HEK293 (cell line): ENCODE results near the gene TMEM88.

Experiments
- BCL11A ChIP-seq: fragments of 450-650 bp; formaldehyde crosslinking; IDR thresholded peaks from 2 replicates; pipeline ENCODE4 v1.5.1; 2016; ENCODE audit warnings: low read depth, missing biosample characterization, missing genetic modification characterization
- BCL11B ChIP-seq: fragments of 450-650 bp; formaldehyde crosslinking; IDR thresholded peaks from 2 replicates; pipeline ENCODE4 v1.5.1; 2016; ENCODE audit warnings: low read depth, missing biosample characterization, missing genetic modification characterization
- GLI4 ChIP-seq: fragments of 450-650 bp; formaldehyde crosslinking; IDR thresholded peaks from 2 replicates; pipeline ENCODE4 v1.5.1; 2016; ENCODE audit warnings: missing biosample characterization, missing genetic modification characterization
- KLF10 ChIP-seq: fragments of 450-650 bp; IDR thresholded peaks from 2 replicates; pipeline ENCODE4 v1.5.1; 2018; ENCODE audit warnings: missing biosample characterization, mild to moderate bottlenecking, missing genetic modification characterization
- KLF7 ChIP-seq: fragments of 450-650 bp; formaldehyde crosslinking; IDR thresholded peaks from 2 replicates; pipeline ENCODE4 v1.5.1; 2016; ENCODE audit warnings: missing biosample characterization, missing genetic modification characterization, borderline replicate concordance
- KLF9 ChIP-seq: fragments of 450-650 bp; formaldehyde crosslinking; IDR thresholded peaks from 2 replicates; pipeline ENCODE4 v1.5.1; 2016; ENCODE audit warnings: missing biosample characterization, missing genetic modification characterization, low read depth
- PATZ1 ChIP-seq: fragments of 450-650 bp; formaldehyde crosslinking; IDR thresholded peaks from 2 replicates; pipeline ENCODE4 v1.5.1; 2016; ENCODE audit warnings: missing biosample characterization, missing genetic modification characterization
- SCRT2 ChIP-seq: fragments of 450-650 bp; formaldehyde crosslinking; IDR thresholded peaks from 2 replicates; pipeline ENCODE4 v1.5.1; 2016; ENCODE audit warnings: missing biosample characterization, missing genetic modification characterization
- ZNF138 ChIP-seq: fragments of 450-650 bp; formaldehyde crosslinking; IDR thresholded peaks from 2 replicates; pipeline ENCODE4 v1.5.1; 2016; ENCODE audit warnings: missing biosample characterization, missing genetic modification characterization, borderline replicate concordance
- ZNF184 ChIP-seq: fragments of 450-650 bp; IDR thresholded peaks from 2 replicates; pipeline ENCODE4 v1.5.1; 2018; ENCODE audit warnings: missing biosample characterization, mild to moderate bottlenecking, missing genetic modification characterization
- ZNF2 ChIP-seq: fragments of 450-650 bp; formaldehyde crosslinking; IDR thresholded peaks from 2 replicates; pipeline ENCODE4 v1.5.1; 2016; ENCODE audit warnings: missing biosample characterization, missing genetic modification characterization
- ZNF214 ChIP-seq: fragments of 450-650 bp; formaldehyde crosslinking; IDR thresholded peaks from 2 replicates; pipeline ENCODE4 v1.5.1; 2017; ENCODE audit warnings: missing biosample characterization, mild to moderate bottlenecking, missing genetic modification characterization, borderline replicate concordance
- ZNF24 ChIP-seq: fragments of 450-650 bp; formaldehyde crosslinking; IDR thresholded peaks from 2 replicates; pipeline ENCODE4 v1.5.1; 2016; ENCODE audit warnings: missing biosample characterization, missing genetic modification characterization
- ZNF302 ChIP-seq: fragments of 450-650 bp; formaldehyde crosslinking; IDR thresholded peaks from 2 replicates; pipeline ENCODE4 v1.5.1; 2016; ENCODE audit warnings: missing biosample characterization, missing genetic modification characterization, low read depth
- ZNF311 ChIP-seq: fragments of 450-650 bp; formaldehyde crosslinking; IDR thresholded peaks from 2 replicates; pipeline ENCODE4 v1.5.1; 2017; ENCODE audit warnings: missing biosample characterization, missing genetic modification characterization, borderline replicate concordance
- ZNF341 ChIP-seq: fragments of 450-650 bp; formaldehyde crosslinking; IDR thresholded peaks from 2 replicates; pipeline ENCODE4; 2016; ENCODE audit warnings: low read depth, missing biosample characterization, missing genetic modification characterization
- ZNF391 ChIP-seq: fragments of 450-650 bp; formaldehyde crosslinking; IDR thresholded peaks from 2 replicates; pipeline ENCODE4 v1.5.1; 2016; ENCODE audit warnings: low read depth, missing biosample characterization, missing genetic modification characterization, borderline replicate concordance
- ZNF394 ChIP-seq: fragments of 450-650 bp; formaldehyde crosslinking; IDR thresholded peaks from 2 replicates; pipeline ENCODE4 v1.5.1; 2016; ENCODE audit warnings: missing biosample characterization, missing genetic modification characterization, mild to moderate bottlenecking, moderate library complexity, borderline replicate concordance
- ZNF596 ChIP-seq: fragments of 450-650 bp; IDR thresholded peaks from 2 replicates; pipeline ENCODE4 v1.5.0; 2018; ENCODE audit warnings: missing biosample characterization, mild to moderate bottlenecking, missing genetic modification characterization, moderate library complexity
- ZNF76 ChIP-seq: fragments of 450-650 bp; formaldehyde crosslinking; IDR thresholded peaks from 2 replicates; pipeline ENCODE4; 2016; ENCODE audit warnings: low read depth, missing biosample characterization, missing genetic modification characterization, borderline replicate concordance
- ZNF791 ChIP-seq: fragments of 450-650 bp; formaldehyde crosslinking; IDR thresholded peaks from 2 replicates; pipeline ENCODE4 v1.5.1; 2016; ENCODE audit warnings: missing biosample characterization, missing genetic modification characterization
- ZNF837 ChIP-seq: fragments of 450-650 bp; formaldehyde crosslinking; IDR thresholded peaks from 2 replicates; pipeline ENCODE4 v1.5.1; 2016; ENCODE audit warnings: missing biosample characterization, missing genetic modification characterization
- ZSCAN23 ChIP-seq: fragments of 450-650 bp; formaldehyde crosslinking; IDR thresholded peaks from 2 replicates; pipeline ENCODE4 v1.5.1; 2016; ENCODE audit warnings: missing biosample characterization, missing genetic modification characterization
- TF ChIP-seq, protein P1 (sequence below): sonication (generic); formaldehyde crosslinking; IDR thresholded peaks from 2 replicates; pipeline ENCODE4 v1.8.1; 2022; ENCODE audit warnings: mild to moderate bottlenecking, moderate library complexity, missing genetic modification reagents
- TF ChIP-seq, protein P2 (sequence below): fragments of 450-650 bp; formaldehyde crosslinking; IDR thresholded peaks from 2 replicates; pipeline ENCODE4 v1.5.1; 2016; ENCODE audit warnings: missing biosample characterization, missing genetic modification characterization, borderline replicate concordance
- TF ChIP-seq, protein P3 (sequence below): fragments of 450-650 bp; formaldehyde crosslinking; IDR thresholded peaks from 2 replicates; pipeline ENCODE4 v1.5.1; 2016; ENCODE audit warnings: missing biosample characterization, missing genetic modification characterization
- TF ChIP-seq, protein P4 (sequence below): fragments of 450-650 bp; formaldehyde crosslinking; IDR thresholded peaks from 2 replicates; pipeline ENCODE4 v1.5.1; 2016; ENCODE audit warnings: missing biosample characterization, missing genetic modification characterization
- TF ChIP-seq, protein P5 (sequence below): fragments of 450-650 bp; formaldehyde crosslinking; IDR thresholded peaks from 2 replicates; pipeline ENCODE4 v1.5.1; 2017; ENCODE audit warnings: missing biosample characterization, missing genetic modification characterization

The TMEM88 gene

DNA sequence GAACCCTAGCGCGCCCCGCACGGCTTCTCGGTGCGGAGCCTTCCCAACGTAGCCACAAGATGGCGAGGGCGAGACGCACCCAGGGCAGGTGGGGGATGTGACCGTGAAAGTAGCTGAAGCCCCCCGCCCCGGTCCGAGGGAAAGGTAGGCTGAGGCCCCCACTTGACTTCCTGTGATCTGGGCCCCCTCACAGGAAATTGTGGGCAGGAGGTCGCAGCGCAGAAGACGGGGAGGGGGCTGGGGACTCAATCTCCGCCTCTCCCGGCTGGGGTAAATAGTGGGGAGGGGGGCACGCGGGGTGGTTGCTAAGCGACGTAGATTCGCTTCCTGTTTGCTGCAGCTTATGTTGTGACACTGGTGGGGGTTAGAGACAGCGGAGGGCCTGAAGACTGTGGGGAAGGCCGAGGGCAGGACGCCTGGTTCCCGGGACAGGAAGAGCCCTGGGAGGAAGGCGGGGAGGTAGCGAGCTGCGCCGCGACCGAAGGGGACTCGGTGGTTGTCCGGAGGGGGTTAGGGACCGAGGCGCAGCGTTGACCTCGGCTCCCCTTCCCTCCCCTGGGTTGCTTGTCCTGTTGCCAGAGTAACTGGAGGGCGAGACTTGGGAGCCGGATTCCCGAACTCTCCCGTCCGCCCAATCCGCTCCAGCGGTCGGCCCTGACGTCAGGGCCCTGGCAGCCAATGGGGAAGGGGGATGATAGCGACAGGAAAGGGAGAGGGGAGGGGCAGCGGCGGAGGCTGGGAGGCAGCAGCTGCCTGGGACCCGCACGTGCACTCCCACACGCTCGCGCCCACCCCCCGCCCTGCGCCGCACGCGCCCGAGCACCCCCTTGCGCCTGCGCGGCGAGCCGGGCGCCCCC, 19.7 kb upstream of the TMEM88 start (continued):
- TF ChIP-seq, protein P1, sequence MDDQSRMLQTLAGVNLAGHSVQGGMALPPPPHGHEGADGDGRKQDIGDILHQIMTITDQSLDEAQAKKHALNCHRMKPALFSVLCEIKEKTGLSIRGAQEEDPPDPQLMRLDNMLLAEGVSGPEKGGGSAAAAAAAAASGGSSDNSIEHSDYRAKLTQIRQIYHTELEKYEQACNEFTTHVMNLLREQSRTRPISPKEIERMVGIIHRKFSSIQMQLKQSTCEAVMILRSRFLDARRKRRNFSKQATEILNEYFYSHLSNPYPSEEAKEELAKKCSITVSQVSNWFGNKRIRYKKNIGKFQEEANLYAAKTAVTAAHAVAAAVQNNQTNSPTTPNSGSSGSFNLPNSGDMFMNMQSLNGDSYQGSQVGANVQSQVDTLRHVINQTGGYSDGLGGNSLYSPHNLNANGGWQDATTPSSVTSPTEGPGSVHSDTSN, result peak; percentile 7; the same call in 1 of the 2 replicates
- peak; percentile 67; the same call in 1 of the 2 replicates for TF ChIP-seq BCL11A (tag by site-specific recombination)
- TF ChIP-seq ZNF791 (tag by site-specific recombination), result no peak
- TF ChIP-seq ZSCAN23 (tag by site-specific recombination), result peak; percentile 13; the same call in 1 of the 2 replicates
- peak; percentile 86 for TF ChIP-seq ZNF341 (tag by site-specific recombination)
- no peak for TF ChIP-seq ZNF184
- TF ChIP-seq PATZ1 (tag by site-specific recombination), result peak; percentile 100
- TF ChIP-seq ZNF311 (tag by site-specific recombination), result no peak
- TF ChIP-seq ZNF76 (tag by site-specific recombination), result no peak; the same call in 1 of the 2 replicates
- TF ChIP-seq, protein P2, sequence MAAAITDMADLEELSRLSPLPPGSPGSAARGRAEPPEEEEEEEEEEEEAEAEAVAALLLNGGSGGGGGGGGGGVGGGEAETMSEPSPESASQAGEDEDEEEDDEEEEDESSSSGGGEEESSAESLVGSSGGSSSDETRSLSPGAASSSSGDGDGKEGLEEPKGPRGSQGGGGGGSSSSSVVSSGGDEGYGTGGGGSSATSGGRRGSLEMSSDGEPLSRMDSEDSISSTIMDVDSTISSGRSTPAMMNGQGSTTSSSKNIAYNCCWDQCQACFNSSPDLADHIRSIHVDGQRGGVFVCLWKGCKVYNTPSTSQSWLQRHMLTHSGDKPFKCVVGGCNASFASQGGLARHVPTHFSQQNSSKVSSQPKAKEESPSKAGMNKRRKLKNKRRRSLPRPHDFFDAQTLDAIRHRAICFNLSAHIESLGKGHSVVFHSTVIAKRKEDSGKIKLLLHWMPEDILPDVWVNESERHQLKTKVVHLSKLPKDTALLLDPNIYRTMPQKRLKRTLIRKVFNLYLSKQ (tag by site-specific recombination), result no peak
- no peak for TF ChIP-seq ZNF837 (tag by site-specific recombination)
- TF ChIP-seq ZNF214 (tag by site-specific recombination), result no peak
- TF ChIP-seq, protein P3, sequence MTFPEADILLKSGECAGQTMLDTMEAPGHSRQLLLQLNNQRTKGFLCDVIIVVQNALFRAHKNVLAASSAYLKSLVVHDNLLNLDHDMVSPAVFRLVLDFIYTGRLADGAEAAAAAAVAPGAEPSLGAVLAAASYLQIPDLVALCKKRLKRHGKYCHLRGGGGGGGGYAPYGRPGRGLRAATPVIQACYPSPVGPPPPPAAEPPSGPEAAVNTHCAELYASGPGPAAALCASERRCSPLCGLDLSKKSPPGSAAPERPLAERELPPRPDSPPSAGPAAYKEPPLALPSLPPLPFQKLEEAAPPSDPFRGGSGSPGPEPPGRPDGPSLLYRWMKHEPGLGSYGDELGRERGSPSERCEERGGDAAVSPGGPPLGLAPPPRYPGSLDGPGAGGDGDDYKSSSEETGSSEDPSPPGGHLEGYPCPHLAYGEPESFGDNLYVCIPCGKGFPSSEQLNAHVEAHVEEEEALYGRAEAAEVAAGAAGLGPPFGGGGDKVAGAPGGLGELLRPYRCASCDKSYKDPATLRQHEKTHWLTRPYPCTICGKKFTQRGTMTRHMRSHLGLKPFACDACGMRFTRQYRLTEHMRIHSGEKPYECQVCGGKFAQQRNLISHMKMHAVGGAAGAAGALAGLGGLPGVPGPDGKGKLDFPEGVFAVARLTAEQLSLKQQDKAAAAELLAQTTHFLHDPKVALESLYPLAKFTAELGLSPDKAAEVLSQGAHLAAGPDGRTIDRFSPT, result 0 out of 2 replicates have a peak, but pooled peaks have one; percentile 4
- TF ChIP-seq ZNF2 (tag by site-specific recombination), result peak; percentile 71
- peak; percentile 30; the same call in 1 of the 2 replicates for TF ChIP-seq ZNF24
- TF ChIP-seq SCRT2, result no peak
- peak; percentile 17; the same call in 1 of the 2 replicates for TF ChIP-seq ZNF391 (tag by site-specific recombination)
- TF ChIP-seq, protein P4, sequence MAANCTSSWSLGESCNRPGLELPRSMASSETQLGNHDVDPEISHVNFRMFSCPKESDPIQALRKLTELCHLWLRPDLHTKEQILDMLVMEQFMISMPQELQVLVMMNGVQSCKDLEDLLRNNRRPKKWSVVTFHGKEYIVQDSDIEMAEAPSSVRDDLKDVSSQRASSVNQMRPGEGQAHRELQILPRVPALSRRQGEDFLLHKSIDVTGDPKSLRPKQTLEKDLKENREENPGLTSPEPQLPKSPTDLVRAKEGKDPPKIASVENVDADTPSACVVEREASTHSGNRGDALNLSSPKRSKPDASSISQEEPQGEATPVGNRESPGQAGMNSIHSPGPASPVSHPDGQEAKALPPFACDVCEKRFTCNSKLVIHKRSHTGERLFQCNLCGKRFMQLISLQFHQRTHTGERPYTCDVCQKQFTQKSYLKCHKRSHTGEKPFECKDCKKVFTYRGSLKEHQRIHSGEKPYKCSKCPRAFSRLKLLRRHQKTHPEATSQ (tag by site-specific recombination), result 0 out of 2 replicates have a peak, but pooled peaks have one; percentile 15
- peak; percentile 90 for TF ChIP-seq KLF10 (tag by site-specific recombination)
- TF ChIP-seq KLF9 (tag by site-specific recombination), result peak; percentile 26; the same call in 1 of the 2 replicates
- peak; percentile 68; the same call in 1 of the 2 replicates for TF ChIP-seq BCL11B (tag by site-specific recombination)
- TF ChIP-seq ZNF302 (tag by site-specific recombination), result no peak
- TF ChIP-seq ZNF138 (tag by site-specific recombination), result no peak
- TF ChIP-seq ZNF394 (tag by site-specific recombination), result 0 out of 2 replicates have a peak, but pooled peaks have one; percentile 43
- no peak for TF ChIP-seq KLF7 (tag by site-specific recombination)
- TF ChIP-seq, protein P5, sequence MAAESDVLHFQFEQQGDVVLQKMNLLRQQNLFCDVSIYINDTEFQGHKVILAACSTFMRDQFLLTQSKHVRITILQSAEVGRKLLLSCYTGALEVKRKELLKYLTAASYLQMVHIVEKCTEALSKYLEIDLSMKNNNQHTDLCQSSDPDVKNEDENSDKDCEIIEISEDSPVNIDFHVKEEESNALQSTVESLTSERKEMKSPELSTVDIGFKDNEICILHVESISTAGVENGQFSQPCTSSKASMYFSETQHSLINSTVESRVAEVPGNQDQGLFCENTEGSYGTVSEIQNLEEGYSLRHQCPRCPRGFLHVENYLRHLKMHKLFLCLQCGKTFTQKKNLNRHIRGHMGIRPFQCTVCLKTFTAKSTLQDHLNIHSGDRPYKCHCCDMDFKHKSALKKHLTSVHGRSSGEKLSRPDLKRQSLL (tag by site-specific recombination), result no peak
- TF ChIP-seq GLI4 (tag by site-specific recombination), result 0 out of 2 replicates have a peak, but pooled peaks have one; percentile 32
- TF ChIP-seq ZNF596 (tag by site-specific recombination), result no peak
